HG03064 (cell line): ENCODE results near the gene TMEM72.
A peak's percentile ranks its signal among the peaks of the same experiment; 100 is the strongest.
"Not testable (repeated sequence)": the region's sequence is repeated elsewhere in the genome, so short reads cannot be mapped to it uniquely, and the experiment has no call there.

Experiments
- ATAC-seq: cut with Tn5 transposase; IDR thresholded peaks from one replicate; pipeline ENCODE4 v1.9.1; 2021; ENCODE audit warnings: low read depth; ENCODE audit not compliant: unreplicated experiment

The TMEM72 gene

GRCh38 chr10:44911081-44911540 lies at the start of gene TMEM72:
Gene TMEM72 (plus strand): TSS chr10:44911337. CDS start chr10:44911513, 176 bp downstream.
- no peak for ATAC-seq

- no peak for ATAC-seq
These were observed 49.0 kb upstream of the TMEM72 start for GRCh38 chr10:44862006-44862751.

DNA sequence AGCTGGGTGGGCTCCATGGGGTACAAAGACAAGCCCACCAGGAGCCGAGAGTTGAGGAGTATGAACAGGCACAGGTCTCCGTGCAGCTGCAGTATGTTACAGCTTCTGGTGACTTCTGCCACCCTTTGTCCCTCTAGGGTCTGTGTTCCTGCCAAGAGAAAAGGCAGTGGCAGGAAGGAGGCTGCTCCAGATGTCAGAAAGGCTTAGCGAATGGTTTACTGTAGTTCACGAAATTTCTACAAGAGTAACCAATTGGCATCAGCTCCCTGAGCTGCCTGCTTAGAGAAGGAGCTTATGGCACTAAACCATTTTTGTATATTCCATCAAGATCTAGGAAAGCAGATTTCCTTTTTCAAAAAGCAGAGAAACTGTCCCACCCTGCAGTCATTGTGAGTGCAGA lies 48.2 kb upstream of the TMEM72 start:
- ATAC-seq = no peak

DNA sequence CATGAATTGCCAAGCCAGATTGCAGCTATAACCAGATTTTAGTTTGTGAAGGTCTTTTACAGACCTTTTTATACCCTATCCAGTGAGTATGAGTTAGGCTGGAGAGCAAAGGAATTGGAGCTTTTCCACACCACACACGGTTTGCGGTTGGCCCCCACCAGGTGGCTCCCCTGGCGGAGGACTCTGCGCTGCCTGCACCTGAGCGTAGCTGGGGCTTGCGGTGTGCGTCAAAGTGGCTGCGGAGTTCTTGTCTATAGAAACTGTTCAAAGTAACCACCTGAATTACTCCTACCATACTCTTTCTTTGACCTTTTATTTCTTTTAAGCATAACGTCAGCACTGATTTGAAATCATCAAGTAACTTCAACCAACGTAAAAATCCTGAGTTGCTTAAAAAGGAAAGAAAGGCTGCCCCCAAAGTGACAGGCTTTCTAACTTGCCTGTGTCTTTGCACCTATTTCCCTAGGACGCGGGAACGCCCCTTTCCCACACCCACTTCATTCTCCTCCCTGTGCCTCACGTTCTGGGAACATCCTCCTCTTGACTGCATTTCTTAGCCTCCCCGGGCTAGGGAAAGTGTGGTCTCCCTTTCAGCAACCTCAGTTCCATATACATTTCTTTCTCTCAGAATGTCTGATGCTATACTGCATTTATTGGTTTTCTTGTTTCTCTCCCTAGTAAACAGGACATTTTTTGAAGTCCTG lies 47.6 kb upstream of the TMEM72 start:
- ATAC-seq = no peak

- no peak for ATAC-seq
These were observed 47.1 kb upstream of the TMEM72 start for GRCh38 chr10:44864051-44864450.

GRCh38 chr10:44864637-44865288 lies 46.4 kb upstream of the TMEM72 start:
- peak; percentile 90 for ATAC-seq

GRCh38 chr10:44865289-44865671 lies 45.9 kb upstream of the TMEM72 start:
- ATAC-seq = peak; percentile 19

GRCh38 chr10:44866367-44866766 lies 44.8 kb upstream of the TMEM72 start:
- not testable (repeated sequence) for ATAC-seq

GRCh38 chr10:44870031-44870430 lies 41.1 kb upstream of the TMEM72 start:
- ATAC-seq = no peak

DNA sequence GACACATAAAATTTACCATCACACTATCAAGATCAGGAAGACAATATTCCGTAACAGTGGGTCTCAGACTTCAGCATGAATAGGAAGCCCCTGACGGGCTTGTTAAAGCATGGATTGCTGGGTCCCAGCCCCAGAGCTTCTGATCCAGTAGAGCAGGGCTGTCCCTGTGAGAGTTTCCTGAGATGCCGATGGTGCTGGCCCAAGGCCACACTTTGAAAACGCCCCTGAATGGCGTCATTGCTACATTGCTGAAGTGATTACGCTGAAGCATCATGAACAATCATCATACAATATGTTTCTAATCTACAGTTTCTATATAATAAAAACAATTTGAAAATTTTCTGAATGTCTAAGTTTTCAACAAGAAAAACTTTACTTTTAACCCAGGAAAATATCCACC lies 38.0 kb upstream of the TMEM72 start:
- ATAC-seq = no peak

GRCh38 chr10:44874166-44874565 lies 37.0 kb upstream of the TMEM72 start:
- no peak for ATAC-seq

GRCh38 chr10:44878706-44879530 lies 32.2 kb upstream of the TMEM72 start:
- peak; percentile 74 for ATAC-seq

DNA sequence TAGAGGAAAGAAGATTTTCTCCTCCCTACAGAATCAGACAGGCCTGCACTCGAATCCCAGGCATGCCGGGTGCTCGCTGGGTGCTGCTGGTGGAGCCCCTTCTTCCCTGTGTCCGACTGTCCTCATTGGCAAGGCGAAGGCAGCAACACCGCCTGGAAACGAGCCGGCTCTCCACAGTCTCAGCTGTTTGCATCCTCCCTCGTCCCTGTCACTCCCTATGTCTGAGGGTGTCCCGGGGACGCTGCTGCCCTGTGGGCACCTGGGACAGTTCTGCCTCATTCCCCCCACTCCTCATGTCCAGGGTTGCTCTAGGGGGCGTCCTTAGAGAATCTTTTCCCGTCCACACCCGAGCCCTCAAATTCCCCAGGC lies 31.6 kb upstream of the TMEM72 start:
- ATAC-seq = no peak

DNA sequence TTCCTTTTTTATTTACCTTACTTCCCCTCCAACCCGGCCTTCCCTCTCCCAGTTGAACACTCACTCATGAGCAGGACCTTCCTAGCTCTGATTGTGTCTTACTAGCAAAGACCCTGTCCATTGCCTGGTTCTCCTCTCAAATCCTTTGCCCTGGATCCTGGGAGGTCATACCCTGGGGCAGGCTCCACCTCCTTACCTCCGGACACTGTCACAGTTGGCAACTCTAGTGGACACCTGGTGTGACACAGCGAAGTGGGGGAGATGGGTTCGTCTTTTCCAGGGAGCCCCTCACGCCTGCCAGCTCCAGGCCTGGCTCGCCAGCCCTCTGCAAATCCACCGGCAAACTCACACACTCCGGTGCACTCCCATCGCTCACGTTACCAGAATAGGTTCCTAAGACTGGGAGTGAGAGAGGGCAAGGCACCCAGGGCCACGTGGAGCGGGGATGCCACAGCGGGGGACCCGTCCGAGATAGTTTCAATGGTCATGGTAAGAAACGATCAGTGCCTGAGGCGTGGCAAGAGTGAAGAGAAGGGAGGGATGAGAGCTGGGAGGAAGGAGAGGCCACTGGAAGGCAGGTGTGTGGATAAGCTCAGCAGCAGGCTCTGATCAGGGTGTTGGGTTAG lies 30.9 kb upstream of the TMEM72 start:
- ATAC-seq = no peak

- ATAC-seq = no peak
These were observed 29.5 kb upstream of the TMEM72 start for GRCh38 chr10:44881649-44882048.

GRCh38 chr10:44882166-44882720 lies 28.9 kb upstream of the TMEM72 start:
- no peak for ATAC-seq

- ATAC-seq = no peak
These were observed 27.4 kb upstream of the TMEM72 start for GRCh38 chr10:44883593-44884331.

GRCh38 chr10:44885710-44886109 lies 25.4 kb upstream of the TMEM72 start:
- no peak for ATAC-seq

GRCh38 chr10:44886966-44887365 lies 24.2 kb upstream of the TMEM72 start:
- no peak for ATAC-seq
